ENCODE measurements around the gene COL11A1.

- TF ChIP-seq CTCF (IDR thresholded peaks at IDR 0.05) (no peak), EP300 (IDR thresholded peaks at IDR 0.05; ENCODE audit: borderline replicate concordance in 1 of 2, low read depth in 1 of 2, low read length in 1 of 2) (peak; percentile 34 to 79; a peak in 3 of 4 replicates), NFIC (IDR thresholded peaks at IDR 0.05; ENCODE audit: borderline replicate concordance) (peak; percentile 87), GABPA (IDR thresholded peaks at IDR 0.05; ENCODE audit: low read depth) (no peak), REST (IDR thresholded peaks at IDR 0.05; ENCODE audit: low read depth, low read length) (no peak), TEAD4 (IDR thresholded peaks at IDR 0.05; ENCODE audit: borderline replicate concordance, insufficient read depth) (peak; percentile 60; the same call in 1 of the 2 replicates), NRF1 (IDR thresholded peaks at IDR 0.05; ENCODE audit: low read depth, low read length) (no peak), EZH2phosphoT487 (IDR thresholded peaks at IDR 0.05; ENCODE audit: borderline replicate concordance, low read depth) (no peak), USF2 (IDR thresholded peaks at IDR 0.05; ENCODE audit: borderline replicate concordance, low read depth, low read length) (no peak)
- TF ChIP-seq, protein P1, sequence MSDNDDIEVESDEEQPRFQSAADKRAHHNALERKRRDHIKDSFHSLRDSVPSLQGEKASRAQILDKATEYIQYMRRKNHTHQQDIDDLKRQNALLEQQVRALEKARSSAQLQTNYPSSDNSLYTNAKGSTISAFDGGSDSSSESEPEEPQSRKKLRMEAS (IDR thresholded peaks at IDR 0.05; ENCODE audit: low read depth) = no peak
- TF ChIP-seq, protein P2, sequence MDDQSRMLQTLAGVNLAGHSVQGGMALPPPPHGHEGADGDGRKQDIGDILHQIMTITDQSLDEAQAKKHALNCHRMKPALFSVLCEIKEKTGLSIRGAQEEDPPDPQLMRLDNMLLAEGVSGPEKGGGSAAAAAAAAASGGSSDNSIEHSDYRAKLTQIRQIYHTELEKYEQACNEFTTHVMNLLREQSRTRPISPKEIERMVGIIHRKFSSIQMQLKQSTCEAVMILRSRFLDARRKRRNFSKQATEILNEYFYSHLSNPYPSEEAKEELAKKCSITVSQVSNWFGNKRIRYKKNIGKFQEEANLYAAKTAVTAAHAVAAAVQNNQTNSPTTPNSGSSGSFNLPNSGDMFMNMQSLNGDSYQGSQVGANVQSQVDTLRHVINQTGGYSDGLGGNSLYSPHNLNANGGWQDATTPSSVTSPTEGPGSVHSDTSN (IDR thresholded peaks at IDR 0.05) = peak; percentile 67
- TF ChIP-seq, protein P3, sequence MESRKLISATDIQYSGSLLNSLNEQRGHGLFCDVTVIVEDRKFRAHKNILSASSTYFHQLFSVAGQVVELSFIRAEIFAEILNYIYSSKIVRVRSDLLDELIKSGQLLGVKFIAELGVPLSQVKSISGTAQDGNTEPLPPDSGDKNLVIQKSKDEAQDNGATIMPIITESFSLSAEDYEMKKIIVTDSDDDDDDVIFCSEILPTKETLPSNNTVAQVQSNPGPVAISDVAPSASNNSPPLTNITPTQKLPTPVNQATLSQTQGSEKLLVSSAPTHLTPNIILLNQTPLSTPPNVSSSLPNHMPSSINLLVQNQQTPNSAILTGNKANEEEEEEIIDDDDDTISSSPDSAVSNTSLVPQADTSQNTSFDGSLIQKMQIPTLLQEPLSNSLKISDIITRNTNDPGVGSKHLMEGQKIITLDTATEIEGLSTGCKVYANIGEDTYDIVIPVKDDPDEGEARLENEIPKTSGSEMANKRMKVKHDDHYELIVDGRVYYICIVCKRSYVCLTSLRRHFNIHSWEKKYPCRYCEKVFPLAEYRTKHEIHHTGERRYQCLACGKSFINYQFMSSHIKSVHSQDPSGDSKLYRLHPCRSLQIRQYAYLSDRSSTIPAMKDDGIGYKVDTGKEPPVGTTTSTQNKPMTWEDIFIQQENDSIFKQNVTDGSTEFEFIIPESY (IDR thresholded peaks at IDR 0.05; ENCODE audit: borderline replicate concordance, low read depth) = no peak
These were observed 216.3 kb downstream of the COL11A1 start for GRCh38 chr1:102891868-102892625.
